Stimulated activated CD4-positive, alpha-beta T cell treated with anti-CD3 and anti-CD28 coated beads, Interleukin-12 subunit alpha, Interleukin-12 subunit beta, amount 100 ng/mL, for 48 hours (primary cell): Measurements from ENCODE around the gene FAAH.

Experiments
- DNase-seq, 3 donors: peaks; one replicate each; pipeline ENCODE4 v3.0.0-alpha.2; 2020; ENCODE audit warnings: low read depth in 2 of 3, low spot score in 1 of 3

FAAH gene

GRCh38 chr1:46449223-46450159, 55.4 kb downstream of the FAAH start:
- DNase-seq = no peak

DNA sequence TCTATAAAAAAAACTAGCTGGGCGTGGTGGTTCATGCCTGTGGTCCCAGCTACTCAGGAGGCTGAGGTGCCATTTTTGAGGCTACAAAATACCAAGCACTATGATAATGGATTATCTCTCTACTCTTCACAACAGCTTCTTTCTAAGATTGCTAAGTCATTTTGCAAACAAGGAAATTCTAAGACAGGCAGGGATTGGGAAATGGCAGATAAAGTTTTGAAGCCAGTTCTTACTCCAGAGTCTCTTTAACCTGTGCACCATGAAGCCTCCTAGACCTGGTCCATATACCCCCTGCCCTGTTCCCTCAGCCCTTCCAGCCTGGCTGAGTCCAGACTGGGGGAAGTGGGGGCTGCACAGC, 56.0 kb downstream of the FAAH start:
- DNase-seq = no peak

DNA sequence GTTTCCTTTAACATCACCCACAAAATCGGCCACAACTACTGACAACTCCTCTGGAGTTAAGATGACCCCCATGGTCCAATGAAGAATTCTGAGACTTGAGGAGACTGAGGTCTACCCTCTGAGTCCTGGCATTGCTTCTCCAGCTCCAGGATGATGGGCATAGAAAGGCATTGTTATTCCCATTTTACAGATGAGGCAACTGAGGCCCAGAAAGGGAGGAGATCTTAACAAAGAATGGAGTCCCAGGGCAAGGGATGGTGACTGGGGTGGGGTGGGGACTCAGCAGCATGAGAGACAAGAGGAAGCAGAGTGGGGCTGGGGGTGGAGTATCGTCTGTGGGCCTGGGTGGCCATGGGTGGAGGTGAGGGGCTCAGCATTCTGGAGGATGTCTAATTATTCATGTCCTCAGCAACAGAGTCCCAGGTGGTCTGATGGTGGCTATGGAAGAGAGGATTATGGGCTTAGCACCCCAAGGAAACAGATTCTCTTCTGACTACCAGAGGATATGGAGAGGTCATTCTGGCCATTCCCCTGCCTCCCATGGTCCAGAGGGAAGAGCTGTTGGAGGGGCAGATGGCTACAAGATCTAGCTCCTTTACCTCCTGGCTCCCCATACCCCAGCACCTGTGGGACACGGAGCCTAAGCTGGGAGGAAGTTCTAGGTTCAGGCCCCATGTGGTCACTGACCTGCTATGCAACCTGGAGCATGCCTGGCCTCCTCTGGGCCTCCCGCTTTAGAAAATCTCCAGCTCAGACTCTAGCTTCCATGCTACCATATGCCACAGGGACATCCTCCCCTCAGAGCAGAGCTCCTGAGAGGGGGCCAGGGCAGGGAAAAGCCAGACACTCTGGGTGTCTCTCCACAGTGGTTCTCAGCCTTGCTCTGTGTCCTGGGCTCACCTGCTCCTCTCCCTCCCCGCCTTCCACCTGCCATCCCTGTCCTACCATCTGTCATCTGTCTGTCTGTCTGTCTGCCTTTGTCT, 58.1 kb downstream of the FAAH start:
- no peak for DNase-seq

DNA sequence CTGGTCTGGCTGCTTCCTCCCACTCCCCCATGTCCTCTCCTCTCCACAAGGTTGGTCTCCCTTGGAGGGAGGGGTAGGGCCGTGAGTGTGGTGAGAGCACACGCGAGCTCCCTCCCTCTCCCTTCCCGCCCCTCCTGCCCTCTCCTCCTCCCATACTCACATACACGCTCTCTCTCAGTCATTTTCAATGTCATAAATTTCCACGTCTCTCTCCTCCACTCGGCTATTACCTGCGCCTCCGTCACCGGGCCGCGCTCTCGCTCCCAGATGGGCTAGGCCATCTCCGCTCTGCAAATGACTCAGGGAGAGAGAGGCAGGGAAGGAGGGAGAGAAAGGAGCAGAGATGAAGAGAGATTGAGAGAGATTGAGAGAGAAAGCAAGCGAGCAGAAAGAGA, 58.8 kb downstream of the FAAH start:
- no peak for DNase-seq

- DNase-seq = no peak
Measured at GRCh38 chr1:46453449-46453848, 59.3 kb downstream of the FAAH start.

DNA sequence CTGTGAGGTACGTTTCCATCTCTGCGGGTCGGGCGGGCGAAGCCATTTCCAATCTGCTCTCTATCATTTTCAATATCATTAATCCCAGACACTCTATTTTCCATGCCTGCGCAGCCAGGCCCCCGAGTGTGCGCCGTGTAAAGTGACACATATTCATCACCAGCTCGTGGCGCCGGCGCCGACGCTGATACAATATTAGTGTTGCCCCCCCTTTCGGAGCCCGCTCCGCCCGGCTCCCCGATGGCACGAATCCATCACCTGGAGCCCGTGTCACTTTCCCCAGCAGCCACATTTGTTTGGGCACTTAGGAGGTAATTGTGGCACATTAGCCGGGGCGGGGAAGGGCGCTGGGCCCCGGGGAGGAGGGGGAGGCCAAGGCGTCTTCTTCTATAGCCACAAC, 61.8 kb downstream of the FAAH start:
- no peak for DNase-seq

DNA sequence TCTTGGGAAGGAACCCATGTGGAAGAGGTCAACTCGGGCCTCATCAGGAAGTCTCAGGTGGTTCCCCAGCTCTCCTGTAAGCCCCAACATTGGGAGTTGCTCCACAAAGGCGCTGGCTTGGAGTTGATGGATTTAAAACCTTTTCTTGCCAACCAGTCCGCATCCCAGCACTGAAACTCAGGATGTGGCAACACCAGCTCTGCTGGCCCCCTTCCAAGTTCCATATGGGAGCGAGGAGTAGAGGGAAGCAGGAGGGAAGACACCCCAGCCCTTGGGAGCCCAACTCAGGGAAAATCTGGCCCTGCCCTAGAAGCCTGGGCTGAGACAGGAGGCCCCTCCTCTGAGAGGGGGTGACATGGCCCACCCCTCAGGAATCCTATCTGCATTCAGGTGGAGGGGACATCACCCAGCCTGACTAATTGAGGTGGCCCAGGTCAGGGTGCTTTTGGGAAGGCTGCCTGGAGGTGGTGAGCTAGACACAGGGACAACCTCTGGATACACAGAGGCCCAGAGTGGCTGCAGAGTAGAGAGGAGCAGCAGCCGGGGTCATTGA, 62.4 kb downstream of the FAAH start:
- no peak for DNase-seq

GRCh38 chr1:46457178-46457577, 63.1 kb downstream of the FAAH start:
- DNase-seq = no peak

GRCh38 chr1:46458190-46458589, 64.1 kb downstream of the FAAH start:
- no peak for DNase-seq

- DNase-seq = no peak
Measured at GRCh38 chr1:46458846-46459245, 64.7 kb downstream of the FAAH start.

DNA sequence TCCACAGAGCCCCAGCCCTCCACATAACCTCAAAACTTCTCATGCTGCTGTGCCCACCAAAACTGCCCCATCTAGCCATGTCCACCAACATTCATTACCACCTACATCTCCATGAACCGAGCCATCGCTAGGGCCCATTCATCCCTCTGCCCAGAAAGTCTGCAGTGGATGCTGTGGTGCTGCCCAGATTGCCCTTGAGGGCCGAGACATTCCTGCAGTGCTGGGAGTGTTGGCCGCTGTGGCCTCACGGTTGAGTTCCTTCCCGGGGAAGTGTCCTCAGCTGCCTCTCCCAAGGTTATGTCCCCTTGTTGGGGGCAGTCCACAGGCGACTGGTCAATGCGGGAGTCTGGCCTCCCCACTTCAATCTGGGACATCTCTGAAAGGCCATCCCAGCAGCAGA, 65.2 kb downstream of the FAAH start:
- DNase-seq = no peak

GRCh38 chr1:46461017-46461808, 67.1 kb downstream of the FAAH start:
- no peak for DNase-seq

GRCh38 chr1:46461809-46462448, 67.8 kb downstream of the FAAH start:
- DNase-seq = no peak
